HepG2 (cell line): Measurements from ENCODE around the gene POP5. TPM values are rescaled to one million over a fixed set of nuclear protein-coding genes. Genes with fewer than 3 reads are reported as not detected.

Experiments
- ASH2L ChIP-seq: fragments of 300-600, 200-600 bp; sonication (generic); IDR thresholded peaks from 2 replicates; pipeline ENCODE4 v1.7.0; 2017; ENCODE audit warnings: low read depth, mild to moderate bottlenecking, moderate library complexity, mixed read lengths, low read length; ENCODE audit not compliant: insufficient read length
- CHD4 ChIP-seq: fragments of 200-600 bp; sonication (generic); IDR thresholded peaks from 2 replicates; pipeline ENCODE4 v1.7.0; 2017; ENCODE audit warnings: mild to moderate bottlenecking, low read length, borderline replicate concordance
- EP300 ChIP-seq, 3 experiments: sonication (generic) in 1 of 3; formaldehyde crosslinking in 1 of 3; IDR thresholded peaks; 2 replicates each; pipeline versions ENCODE4 v1.5.1 to v1.6.1; 2011 to 2020; ENCODE audit warnings: low read depth in 2 of 3, low read length in 2 of 3, borderline replicate concordance in 1 of 3, improper control_type of control experiment in 1 of 3, mild to moderate bottlenecking in 1 of 3, missing genetic modification reagents in 1 of 3, moderate library complexity in 1 of 3
- RAD51 ChIP-seq: fragments of 450-650 bp; IDR thresholded peaks from 2 replicates; pipeline ENCODE4 v1.6.1; 2016; ENCODE audit warnings: borderline replicate concordance
- SOX6 ChIP-seq, 2 experiments: fragments of 450-650 bp in 1 of 2; sonication (generic) in 1 of 2; formaldehyde crosslinking in 1 of 2; IDR thresholded peaks; 2 replicates each; pipeline versions ENCODE4 v1.4.0 to v1.6.1; 2017 to 2020; ENCODE audit warnings: antibody characterized with exemption in 1 of 2, mild to moderate bottlenecking in 1 of 2, missing genetic modification reagents in 1 of 2
- SRY ChIP-seq: sonication (generic); formaldehyde crosslinking; IDR thresholded peaks from 2 replicates; pipeline ENCODE4 v1.8.0; 2022; ENCODE audit warnings: mild to moderate bottlenecking, missing genetic modification reagents
- TAF15 ChIP-seq: fragments of 200-400 bp; formaldehyde crosslinking; IDR thresholded peaks from one replicate; pipeline ENCODE4 v1.6.1; 2018; ENCODE audit warnings: mild to moderate bottlenecking, low read depth, low read length; ENCODE audit not compliant: poor library complexity, severe bottlenecking
- TEAD3 ChIP-seq: optimal IDR thresholded peaks from 2 replicates; pipeline ENCODE3; 2016; ENCODE audit warnings: borderline replicate concordance
- ZMYM3 ChIP-seq: sonication (generic); formaldehyde crosslinking; IDR thresholded peaks from 2 replicates; pipeline ENCODE4 v1.5.1; 2020; ENCODE audit warnings: mild to moderate bottlenecking, missing genetic modification reagents
- ZNF350 ChIP-seq: sonication (generic); formaldehyde crosslinking; IDR thresholded peaks from 2 replicates; pipeline ENCODE4 v1.4.0; 2020; ENCODE audit warnings: mild to moderate bottlenecking, low read depth, missing genetic modification reagents, borderline replicate concordance
- ZNF430 ChIP-seq: sonication (generic); formaldehyde crosslinking; IDR thresholded peaks from 2 replicates; pipeline ENCODE4 v1.9.0; 2021; ENCODE audit warnings: mild to moderate bottlenecking, missing genetic modification reagents
- ZNF768 ChIP-seq: sonication (generic); formaldehyde crosslinking; IDR thresholded peaks from 2 replicates; pipeline ENCODE4 v1.4.0; 2020; ENCODE audit warnings: missing genetic modification reagents
- ZNF839 ChIP-seq: sonication (generic); formaldehyde crosslinking; IDR thresholded peaks from 2 replicates; pipeline ENCODE4 v1.4.0; 2020; ENCODE audit warnings: missing genetic modification reagents, mild to moderate bottlenecking, borderline replicate concordance
- polyA plus RNA-seq, 8 experiments: library from polyadenylated mRNA; depleted of rRNA in 3 of 8; stranded (reverse) in 7 of 8; unstranded in 1 of 8; fragments of >200 nt; fragmentation: Illumina TruSeq in 4 of 8; extraction: Trizol in 4 of 8; gene quantifications; 2 replicates each; pipeline versions ENCODE4 v1.2.1 to v1.2.3, GENCODE V29; 2011 to 2016; ENCODE audit warnings: low read depth in 4 of 8, missing spikeins in 1 of 8, mixed read lengths in 1 of 8; ENCODE audit not compliant: insufficient read depth in 1 of 8
- total RNA-seq, 5 experiments: library from RNA; depleted of rRNA; stranded (reverse); fragments of >200 nt; fragmentation: Illumina TruSeq; extraction: Trizol; gene quantifications; 2 replicates each; pipeline ENCODE4 v1.2.3, GENCODE V29; 2016; ENCODE audit warnings: low read depth in 1 of 5
- TF ChIP-seq, protein P1 (sequence below): sonication (generic); formaldehyde crosslinking; IDR thresholded peaks from 2 replicates; pipeline ENCODE4 v1.5.0; 2020; ENCODE audit warnings: mild to moderate bottlenecking, missing genetic modification reagents, borderline replicate concordance
- TF ChIP-seq, protein P2 (sequence below): sonication (generic); formaldehyde crosslinking; IDR thresholded peaks from 2 replicates; pipeline ENCODE4 v1.5.1; 2020; ENCODE audit warnings: missing genetic modification reagents, mild to moderate bottlenecking, borderline replicate concordance
- TF ChIP-seq, protein P3 (sequence below): sonication (generic); formaldehyde crosslinking; IDR thresholded peaks from 2 replicates; pipeline ENCODE4 v1.8.0; 2022; ENCODE audit warnings: missing genetic modification reagents, low read depth, mild to moderate bottlenecking, borderline replicate concordance
- TF ChIP-seq, protein P4 (sequence below): IDR thresholded peaks from 2 replicates; pipeline ENCODE4 v1.6.1; 2016; ENCODE audit warnings: mild to moderate bottlenecking, missing biosample characterization, missing genetic modification reagents

Gene POP5
- total and polyA plus RNA-seq, 2 of the 13 experiments (the other 11 are each of a cell fraction or from before 2014, with no cell fraction given) = 45.6 to 61.3 TPM

DNA sequence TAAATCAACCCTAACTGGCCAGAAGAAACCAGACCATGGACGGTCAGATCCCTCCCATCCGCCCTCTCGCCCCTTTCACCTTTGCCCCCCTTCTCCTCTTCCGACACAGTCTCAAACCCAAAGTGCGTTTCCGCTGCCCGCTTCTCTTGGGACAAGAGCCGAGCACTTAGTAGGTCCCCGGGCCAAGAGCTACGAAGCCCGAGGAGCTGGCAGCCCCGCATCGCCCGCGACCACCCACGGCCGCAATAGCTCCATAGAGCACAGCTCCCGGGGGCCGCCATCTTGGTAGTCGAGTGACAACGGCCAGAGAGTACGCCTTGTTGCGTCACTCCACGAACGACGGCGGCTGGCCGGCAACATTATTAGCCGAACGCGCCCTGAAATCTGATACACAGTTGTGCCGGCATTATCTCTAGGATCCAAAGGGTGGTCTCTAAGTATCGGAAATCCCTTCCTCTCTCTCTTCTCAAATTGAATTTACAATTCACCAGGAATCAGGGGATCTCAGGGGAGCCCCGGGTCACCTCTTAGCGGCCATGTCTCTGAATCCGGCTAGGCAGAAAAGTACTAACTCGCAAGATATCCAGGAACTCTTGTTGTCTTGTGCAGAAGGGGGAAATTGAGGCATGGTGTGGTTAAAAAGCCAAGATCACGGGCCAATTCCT lies 52.2 kb downstream of the POP5 start, which contains the start of gene COQ5 (continued):
- TF ChIP-seq, protein P1, sequence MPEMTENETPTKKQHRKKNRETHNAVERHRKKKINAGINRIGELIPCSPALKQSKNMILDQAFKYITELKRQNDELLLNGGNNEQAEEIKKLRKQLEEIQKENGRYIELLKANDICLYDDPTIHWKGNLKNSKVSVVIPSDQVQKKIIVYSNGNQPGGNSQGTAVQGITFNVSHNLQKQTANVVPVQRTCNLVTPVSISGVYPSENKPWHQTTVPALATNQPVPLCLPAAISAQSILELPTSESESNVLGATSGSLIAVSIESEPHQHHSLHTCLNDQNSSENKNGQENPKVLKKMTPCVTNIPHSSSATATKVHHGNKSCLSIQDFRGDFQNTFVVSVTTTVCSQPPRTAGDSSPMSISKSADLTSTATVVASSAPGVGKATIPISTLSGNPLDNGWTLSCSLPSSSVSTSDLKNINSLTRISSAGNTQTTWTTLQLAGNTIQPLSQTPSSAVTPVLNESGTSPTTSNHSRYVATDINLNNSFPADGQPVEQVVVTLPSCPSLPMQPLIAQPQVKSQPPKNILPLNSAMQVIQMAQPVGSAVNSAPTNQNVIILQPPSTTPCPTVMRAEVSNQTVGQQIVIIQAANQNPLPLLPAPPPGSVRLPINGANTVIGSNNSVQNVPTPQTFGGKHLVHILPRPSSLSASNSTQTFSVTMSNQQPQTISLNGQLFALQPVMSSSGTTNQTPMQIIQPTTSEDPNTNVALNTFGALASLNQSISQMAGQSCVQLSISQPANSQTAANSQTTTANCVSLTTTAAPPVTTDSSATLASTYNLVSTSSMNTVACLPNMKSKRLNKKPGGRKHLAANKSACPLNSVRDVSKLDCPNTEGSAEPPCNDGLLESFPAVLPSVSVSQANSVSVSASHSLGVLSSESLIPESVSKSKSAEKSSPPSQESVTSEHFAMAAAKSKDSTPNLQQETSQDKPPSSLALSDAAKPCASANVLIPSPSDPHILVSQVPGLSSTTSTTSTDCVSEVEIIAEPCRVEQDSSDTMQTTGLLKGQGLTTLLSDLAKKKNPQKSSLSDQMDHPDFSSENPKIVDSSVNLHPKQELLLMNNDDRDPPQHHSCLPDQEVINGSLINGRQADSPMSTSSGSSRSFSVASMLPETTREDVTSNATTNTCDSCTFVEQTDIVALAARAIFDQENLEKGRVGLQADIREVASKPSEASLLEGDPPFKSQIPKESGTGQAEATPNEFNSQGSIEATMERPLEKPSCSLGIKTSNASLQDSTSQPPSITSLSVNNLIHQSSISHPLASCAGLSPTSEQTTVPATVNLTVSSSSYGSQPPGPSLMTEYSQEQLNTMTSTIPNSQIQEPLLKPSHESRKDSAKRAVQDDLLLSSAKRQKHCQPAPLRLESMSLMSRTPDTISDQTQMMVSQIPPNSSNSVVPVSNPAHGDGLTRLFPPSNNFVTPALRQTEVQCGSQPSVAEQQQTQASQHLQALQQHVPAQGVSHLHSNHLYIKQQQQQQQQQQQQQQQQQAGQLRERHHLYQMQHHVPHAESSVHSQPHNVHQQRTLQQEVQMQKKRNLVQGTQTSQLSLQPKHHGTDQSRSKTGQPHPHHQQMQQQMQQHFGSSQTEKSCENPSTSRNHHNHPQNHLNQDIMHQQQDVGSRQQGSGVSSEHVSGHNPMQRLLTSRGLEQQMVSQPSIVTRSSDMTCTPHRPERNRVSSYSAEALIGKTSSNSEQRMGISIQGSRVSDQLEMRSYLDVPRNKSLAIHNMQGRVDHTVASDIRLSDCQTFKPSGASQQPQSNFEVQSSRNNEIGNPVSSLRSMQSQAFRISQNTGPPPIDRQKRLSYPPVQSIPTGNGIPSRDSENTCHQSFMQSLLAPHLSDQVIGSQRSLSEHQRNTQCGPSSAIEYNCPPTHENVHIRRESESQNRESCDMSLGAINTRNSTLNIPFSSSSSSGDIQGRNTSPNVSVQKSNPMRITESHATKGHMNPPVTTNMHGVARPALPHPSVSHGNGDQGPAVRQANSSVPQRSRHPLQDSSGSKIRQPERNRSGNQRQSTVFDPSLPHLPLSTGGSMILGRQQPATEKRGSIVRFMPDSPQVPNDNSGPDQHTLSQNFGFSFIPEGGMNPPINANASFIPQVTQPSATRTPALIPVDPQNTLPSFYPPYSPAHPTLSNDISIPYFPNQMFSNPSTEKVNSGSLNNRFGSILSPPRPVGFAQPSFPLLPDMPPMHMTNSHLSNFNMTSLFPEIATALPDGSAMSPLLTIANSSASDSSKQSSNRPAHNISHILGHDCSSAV (CRISPR knock-in tag) = no peak
- TF ChIP-seq ZNF839 (peak; percentile 60; the same call in 1 of the 2 replicates), ASH2L (peak; percentile 93), ZMYM3 (CRISPR knock-in tag) (peak; percentile 68; the same call in 1 of the 2 replicates), ZNF768 (peak; percentile 69; the same call in 1 of the 2 replicates), EP300 (IDR thresholded peaks at IDR 0.05; ENCODE audit: low read depth in 2 of 2, low read length in 2 of 2) (no peak), EP300 (CRISPR knock-in tag; IDR thresholded peaks at IDR 0.05; ENCODE audit: borderline replicate concordance) (0 out of 2 replicates have a peak, but pooled peaks have one; percentile 26), SRY (peak; percentile 81; the same call in 1 of the 2 replicates), ZNF430 (no peak), SOX6 (IDR thresholded peaks at IDR 0.05) (no peak), SOX6 (CRISPR knock-in tag; IDR thresholded peaks at IDR 0.05) (peak; percentile 71), TEAD3 (CRISPR knock-in tag) (peak; percentile 80), RAD51 (no peak), ZNF350 (peak; percentile 91), CHD4 (no peak), TAF15 (peak; percentile 46)
- TF ChIP-seq, protein P2, sequence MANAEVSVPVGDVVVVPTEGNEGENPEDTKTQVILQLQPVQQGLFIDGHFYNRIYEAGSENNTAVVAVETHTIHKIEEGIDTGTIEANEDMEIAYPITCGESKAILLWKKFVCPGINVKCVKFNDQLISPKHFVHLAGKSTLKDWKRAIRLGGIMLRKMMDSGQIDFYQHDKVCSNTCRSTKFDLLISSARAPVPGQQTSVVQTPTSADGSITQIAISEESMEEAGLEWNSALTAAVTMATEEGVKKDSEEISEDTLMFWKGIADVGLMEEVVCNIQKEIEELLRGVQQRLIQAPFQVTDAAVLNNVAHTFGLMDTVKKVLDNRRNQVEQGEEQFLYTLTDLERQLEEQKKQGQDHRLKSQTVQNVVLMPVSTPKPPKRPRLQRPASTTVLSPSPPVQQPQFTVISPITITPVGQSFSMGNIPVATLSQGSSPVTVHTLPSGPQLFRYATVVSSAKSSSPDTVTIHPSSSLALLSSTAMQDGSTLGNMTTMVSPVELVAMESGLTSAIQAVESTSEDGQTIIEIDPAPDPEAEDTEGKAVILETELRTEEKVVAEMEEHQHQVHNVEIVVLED = peak; percentile 85
- TF ChIP-seq, protein P3, sequence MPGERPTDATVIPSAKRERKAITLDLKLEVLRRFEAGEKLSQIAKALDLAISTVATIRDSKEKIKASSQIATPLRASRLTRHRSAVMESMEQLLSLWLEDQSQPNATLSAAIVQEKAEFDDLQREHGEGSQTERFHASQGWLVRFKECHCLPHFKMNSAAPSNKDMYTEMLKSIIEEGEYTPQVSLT = no peak
- TF ChIP-seq, protein P4, sequence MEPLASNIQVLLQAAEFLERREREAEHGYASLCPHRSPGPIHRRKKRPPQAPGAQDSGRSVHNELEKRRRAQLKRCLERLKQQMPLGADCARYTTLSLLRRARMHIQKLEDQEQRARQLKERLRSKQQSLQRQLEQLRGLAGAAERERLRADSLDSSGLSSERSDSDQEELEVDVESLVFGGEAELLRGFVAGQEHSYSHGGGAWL (CRISPR knock-in tag) = 0 out of 2 replicates have a peak, but pooled peaks have one; percentile 27
